ENCODE measurements around the gene BICRAL.

- no peak for TF ChIP-seq CTCF (conservative IDR thresholded peaks at IDR 0.05)
- no peak for TF ChIP-seq ZFX (IDR thresholded peaks at IDR 0.05)
Measured at GRCh38 chr6:42786525-42786985, 4.7 kb downstream of the BICRAL start.
